ENCODE results near the gene PLCG2. TPM values are rescaled to one million over a fixed set of nuclear protein-coding genes. Genes with fewer than 3 reads are reported as not detected.
A peak's percentile ranks its signal among the peaks of the same experiment; 100 is the strongest.

Gene PLCG2
- total and polyA plus RNA-seq, 2 of the 8 experiments (the other 6 are each of a cell fraction or from before 2014, with no cell fraction given) = 6.1 to 6.9 TPM

DNA sequence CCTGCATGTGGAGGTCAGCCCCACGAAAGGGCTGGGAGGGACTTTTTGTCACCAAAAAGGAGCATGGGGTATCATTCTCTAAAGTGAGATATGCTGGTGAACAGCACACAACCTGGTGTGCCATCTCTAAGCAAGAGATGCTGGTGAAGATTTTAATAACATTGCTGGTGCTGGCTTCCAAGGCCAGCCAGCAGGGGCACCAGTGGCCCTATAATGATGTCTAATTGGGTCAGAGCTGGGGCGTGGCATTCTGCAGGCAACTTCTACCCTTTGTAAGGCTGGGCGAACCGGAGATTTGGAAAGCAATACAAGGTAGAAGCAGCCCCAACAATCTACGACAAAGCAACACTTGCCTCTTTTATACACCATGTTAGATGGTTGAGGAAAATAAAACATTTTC lies 215.4 kb downstream of the PLCG2 start:
- Histone ChIP-seq H2AFZ (ENCODE audit: low read length) (no peak overlapping the region), H3K23me2 (ENCODE audit: low read depth, low read length) (no peaks in the 10 kb centered on the region), H3K27me3 (replicated peaks in 1 of 4; ENCODE audit: control insufficient read depth in 3 of 4, extremely low read depth in 1 of 4, insufficient read depth in 3 of 4, low read length in 3 of 4) (no peaks in the 10 kb centered on the region), H2BK12ac (ENCODE audit: low read depth, low read length) (no peak overlapping the region), H3K4me2 (ENCODE audit: insufficient read depth in 1 of 2, low read depth in 2 of 2, low read length in 2 of 2) (no peak overlapping the region), H3K79me1 (ENCODE audit: low read depth, low read length) (no peaks in the 10 kb centered on the region), H3K4ac (replicated peaks; ENCODE audit: insufficient read length, low read depth, low read length) (no peak overlapping the region), H2BK15ac (ENCODE audit: low read length) (no peak overlapping the region), H3K23ac (ENCODE audit: insufficient read length) (no peak overlapping the region), H4K5ac (ENCODE audit: insufficient read length, low read depth, low read length) (no peak overlapping the region), H3K4me3 (ENCODE audit: extremely low read depth in 1 of 4, insufficient read depth in 2 of 4, low read depth in 3 of 4, low read length in 4 of 4) (no peak overlapping the region), H3K18ac (ENCODE audit: extremely low read depth, low read length) (no peak overlapping the region), H3K4me1 (replicated peaks in 1 of 4; ENCODE audit: control insufficient read depth in 3 of 4, insufficient read depth in 4 of 4, low read length in 3 of 4) (peaks cover 0 to 7% (median 0%) of the 10 kb centered on the region in 4 experiments; a peak in 2 of 7 replicates), H3K9me3 (ENCODE audit: insufficient read depth in 2 of 2, low read depth in 1 of 2, low read length in 1 of 2) (no peaks in the 10 kb centered on the region), H2BK5ac (ENCODE audit: low read depth, low read length) (no peak overlapping the region), H2AK5ac (ENCODE audit: low read depth, low read length) (no peak overlapping the region), H3K36me3 (ENCODE audit: control insufficient read depth in 2 of 4, insufficient read depth in 4 of 4, low read length in 3 of 4) (no peaks in the 10 kb centered on the region), H3K79me2 (ENCODE audit: control insufficient read depth in 1 of 2, insufficient read depth in 2 of 2, low read length in 2 of 2) (no peaks in the 10 kb centered on the region), H3K56ac (replicated peaks; ENCODE audit: insufficient read length, low read depth, low read length) (no peak overlapping the region), H3K9ac (replicated peaks in 1 of 4; ENCODE audit: extremely low read depth in 1 of 4, low read depth in 3 of 4, low read length in 3 of 4) (no peak overlapping the region), H4K91ac (replicated peaks; ENCODE audit: insufficient read length, low read length) (no peak overlapping the region), H2BK120ac (replicated peaks; ENCODE audit: low read depth, low read length) (no peak overlapping the region), H2BK20ac (ENCODE audit: low read length) (no peak overlapping the region), H4K20me1 (replicated peaks in 1 of 2; ENCODE audit: control insufficient read depth in 1 of 2, insufficient read depth in 2 of 2, low read length in 2 of 2) (no peaks in the 10 kb centered on the region), H4K8ac (ENCODE audit: extremely low read depth, insufficient read depth, low read length) (no peak overlapping the region), H3K27ac (ENCODE audit: low read depth, low read length) (no peak overlapping the region), H3K14ac (ENCODE audit: insufficient read length) (no peak overlapping the region)
- FAIRE-seq (no peak), DNase-seq (ENCODE audit: low read depth in 1 of 2, low spot score in 2 of 2) (no peak)
- ChIA-PET CTCF (ENCODE audit: partially characterized antibody) (interaction anchor here (0.7 to 6.7 kb wide), 16 partner anchors 9 to 788 kb away, joined by 3 to 34 read pairs (median 3); no protein-coding TSS in a partner anchor), POLR2A (ENCODE audit: partially characterized antibody) (no interaction called here)
- WGBS, 2 experiments (ENCODE audit: extremely low coverage in 1 of 2, insufficient coverage in 1 of 2, insufficient read length in 1 of 2, insufficient replicate concordance in 2 of 2, low coverage in 1 of 2, low lambda C conversion rate in 2 of 2, missing lambda C conversion rate in 1 of 2) = 77% methylated on average over 5 of the region's 5 CpGs; no CpG with 5 or more reads in 1 of the 2 experiments
- TF ChIP-seq EZH2 (IDR thresholded peaks at IDR 0.05; ENCODE audit: low read depth, low read length, severe bottlenecking) (no peak), POLR2AphosphoS5 (IDR thresholded peaks at IDR 0.05; ENCODE audit: low read depth, low read length) (no peak), SIX5 (IDR thresholded peaks at IDR 0.05; ENCODE audit: low read depth, low read length) (no peak), PHF8 (conservative IDR thresholded peaks at IDR 0.05; ENCODE audit: low read depth, low read length) (no peak), CBX5 (IDR thresholded peaks at IDR 0.05; ENCODE audit: low read depth, low read length) (no peak), RAD21 (IDR thresholded peaks at IDR 0.05 in 1 of 2, conservative IDR thresholded peaks at IDR 0.05 in 1 of 2; ENCODE audit: low read depth in 2 of 2, low read length in 2 of 2) (peak; percentile 40 to 54), SIRT6 (IDR thresholded peaks at IDR 0.05; ENCODE audit: low read length) (no peak), KDM4A (IDR thresholded peaks at IDR 0.05; ENCODE audit: low read depth, low read length, severe bottlenecking) (no peak), TEAD4 (IDR thresholded peaks at IDR 0.05; ENCODE audit: low read depth, low read length) (no peak), CREB1 (IDR thresholded peaks at IDR 0.05) (no peak), SRF (IDR thresholded peaks at IDR 0.05; ENCODE audit: low read depth, low read length) (no peak)
- TF ChIP-seq, protein P1, sequence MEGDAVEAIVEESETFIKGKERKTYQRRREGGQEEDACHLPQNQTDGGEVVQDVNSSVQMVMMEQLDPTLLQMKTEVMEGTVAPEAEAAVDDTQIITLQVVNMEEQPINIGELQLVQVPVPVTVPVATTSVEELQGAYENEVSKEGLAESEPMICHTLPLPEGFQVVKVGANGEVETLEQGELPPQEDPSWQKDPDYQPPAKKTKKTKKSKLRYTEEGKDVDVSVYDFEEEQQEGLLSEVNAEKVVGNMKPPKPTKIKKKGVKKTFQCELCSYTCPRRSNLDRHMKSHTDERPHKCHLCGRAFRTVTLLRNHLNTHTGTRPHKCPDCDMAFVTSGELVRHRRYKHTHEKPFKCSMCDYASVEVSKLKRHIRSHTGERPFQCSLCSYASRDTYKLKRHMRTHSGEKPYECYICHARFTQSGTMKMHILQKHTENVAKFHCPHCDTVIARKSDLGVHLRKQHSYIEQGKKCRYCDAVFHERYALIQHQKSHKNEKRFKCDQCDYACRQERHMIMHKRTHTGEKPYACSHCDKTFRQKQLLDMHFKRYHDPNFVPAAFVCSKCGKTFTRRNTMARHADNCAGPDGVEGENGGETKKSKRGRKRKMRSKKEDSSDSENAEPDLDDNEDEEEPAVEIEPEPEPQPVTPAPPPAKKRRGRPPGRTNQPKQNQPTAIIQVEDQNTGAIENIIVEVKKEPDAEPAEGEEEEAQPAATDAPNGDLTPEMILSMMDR (IDR thresholded peaks at IDR 0.05; ENCODE audit: control extremely low read depth in 1 of 3, insufficient read depth in 1 of 3, low read depth in 1 of 3, low read length in 3 of 3) = peak; percentile 41 to 58 (median 55)
